SU-DHL-6 (cell line): Measurements from ENCODE around the gene APOL1.

Experiments
- CTCF ChIP-seq: fragments of 200-600 bp; sonication (generic); IDR thresholded peaks from one replicate; pipeline ENCODE4 v1.5.1; 2017; ENCODE audit warnings: antibody characterized with exemption, mild to moderate bottlenecking, low read length, moderate library complexity; ENCODE audit not compliant: insufficient read depth, poor library complexity, severe bottlenecking
- EZH2phosphoT487 ChIP-seq: fragments of 200-600 bp; sonication (generic), shearing (Covaris generic); conservative IDR thresholded peaks from 2 replicates; pipeline ENCODE4 v1.6.1; 2018; ENCODE audit warnings: mild to moderate bottlenecking, antibody characterized with exemption, low read length, moderate library complexity, mixed read lengths

DNA sequence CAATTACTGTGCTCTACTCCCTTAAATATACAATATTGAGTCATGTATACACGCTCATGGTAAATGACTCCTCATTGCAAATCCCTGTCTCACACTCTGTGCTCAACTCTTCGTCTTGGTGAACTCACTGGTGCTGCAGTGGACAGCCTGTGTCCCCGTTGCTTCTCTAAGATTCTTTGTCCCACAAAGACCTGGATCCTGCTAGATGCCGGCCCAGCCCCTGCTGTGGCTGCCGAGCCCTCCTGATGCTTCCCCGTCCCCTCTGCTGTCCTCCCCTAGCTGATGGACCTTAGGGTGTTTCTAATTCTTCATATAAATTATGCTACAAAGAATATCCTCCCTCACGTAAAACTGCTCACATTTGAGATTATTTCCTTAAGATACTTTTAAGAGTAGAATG is 19.1 kb upstream of the APOL1 start:
- TF ChIP-seq CTCF (no peak), EZH2phosphoT487 (no peak)
